C1 segment of cervical spinal cord (tissue), 14 donors: ENCODE data around the gene FNIP1.
"Not testable (repeated sequence)": the region's sequence is repeated elsewhere in the genome, so short reads cannot be mapped to it uniquely, and the experiment has no call there.

Source experiments
- DNase-seq, 14 donors: peaks; one replicate each; lab custom pipeline; 2025; lab: John Stamatoyannopoulos, UW

Gene FNIP1

DNA sequence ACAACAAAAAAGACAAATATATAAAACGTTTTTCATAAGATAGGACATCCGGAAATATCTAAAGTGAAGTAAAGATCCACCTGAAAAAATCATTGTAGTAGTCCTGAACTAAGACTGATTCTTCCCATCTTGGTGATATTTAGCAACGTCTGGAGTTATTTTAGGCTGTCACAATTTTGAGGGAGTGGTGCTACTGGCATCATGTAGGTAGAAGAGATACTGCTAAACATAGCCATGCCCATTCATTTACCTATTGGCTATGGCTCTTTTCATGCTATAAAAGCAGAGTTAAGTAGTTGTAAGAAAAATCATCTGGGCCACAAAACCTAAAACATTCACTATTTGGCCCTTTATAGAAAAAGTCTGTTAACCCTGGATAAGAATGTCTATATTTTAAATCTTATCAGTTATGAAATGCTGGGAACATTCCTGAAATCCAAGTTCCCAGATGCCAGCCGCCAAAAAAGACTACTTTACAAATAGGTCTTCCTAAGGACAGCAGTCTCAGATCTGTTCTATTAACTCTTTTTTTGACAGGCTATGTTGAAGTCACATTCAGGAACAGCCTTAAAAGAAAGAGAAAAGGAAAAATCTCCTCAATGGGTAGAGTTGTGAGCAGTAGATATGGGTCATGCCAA lies 188.8 kb downstream of the FNIP1 start:
- no peak for DNase-seq

DNA sequence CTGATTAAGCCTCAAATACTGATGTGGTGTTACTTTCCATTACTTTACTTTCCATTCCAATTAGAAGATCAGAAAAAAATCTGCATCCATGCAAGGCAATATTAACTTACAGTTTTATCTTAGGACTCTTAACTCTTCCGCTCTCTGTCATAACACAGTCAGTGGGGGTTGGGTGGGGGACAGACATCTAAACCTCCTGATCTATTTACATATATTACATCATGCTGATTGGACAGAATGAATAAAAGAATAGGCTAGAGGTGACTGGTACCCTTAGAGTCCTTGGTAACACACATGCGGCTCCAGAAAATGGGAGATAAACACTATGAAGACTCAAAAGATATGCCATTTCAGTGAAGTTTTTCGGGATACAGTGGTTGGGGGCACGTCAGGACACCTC lies 189.4 kb downstream of the FNIP1 start:
- DNase-seq, result no peak

DNA sequence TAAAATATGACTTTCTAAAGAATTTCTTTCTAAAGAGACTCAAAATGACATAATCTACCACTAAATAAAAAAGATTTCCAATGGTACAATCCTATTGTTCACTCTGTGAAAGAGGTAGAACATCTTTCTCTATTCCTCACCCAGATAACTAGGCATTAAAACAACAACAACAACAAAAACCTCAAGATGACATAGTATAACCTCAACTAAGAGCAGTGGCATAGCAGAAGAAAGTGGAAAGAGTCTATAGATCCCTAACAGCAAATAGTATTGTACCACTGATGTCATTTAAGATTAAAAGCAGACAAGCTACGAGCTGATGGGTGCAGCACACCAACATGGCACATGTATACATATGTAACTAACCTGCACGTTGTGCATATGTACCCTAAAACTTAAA lies 191.7 kb downstream of the FNIP1 start:
- DNase-seq, result no peak

DNA sequence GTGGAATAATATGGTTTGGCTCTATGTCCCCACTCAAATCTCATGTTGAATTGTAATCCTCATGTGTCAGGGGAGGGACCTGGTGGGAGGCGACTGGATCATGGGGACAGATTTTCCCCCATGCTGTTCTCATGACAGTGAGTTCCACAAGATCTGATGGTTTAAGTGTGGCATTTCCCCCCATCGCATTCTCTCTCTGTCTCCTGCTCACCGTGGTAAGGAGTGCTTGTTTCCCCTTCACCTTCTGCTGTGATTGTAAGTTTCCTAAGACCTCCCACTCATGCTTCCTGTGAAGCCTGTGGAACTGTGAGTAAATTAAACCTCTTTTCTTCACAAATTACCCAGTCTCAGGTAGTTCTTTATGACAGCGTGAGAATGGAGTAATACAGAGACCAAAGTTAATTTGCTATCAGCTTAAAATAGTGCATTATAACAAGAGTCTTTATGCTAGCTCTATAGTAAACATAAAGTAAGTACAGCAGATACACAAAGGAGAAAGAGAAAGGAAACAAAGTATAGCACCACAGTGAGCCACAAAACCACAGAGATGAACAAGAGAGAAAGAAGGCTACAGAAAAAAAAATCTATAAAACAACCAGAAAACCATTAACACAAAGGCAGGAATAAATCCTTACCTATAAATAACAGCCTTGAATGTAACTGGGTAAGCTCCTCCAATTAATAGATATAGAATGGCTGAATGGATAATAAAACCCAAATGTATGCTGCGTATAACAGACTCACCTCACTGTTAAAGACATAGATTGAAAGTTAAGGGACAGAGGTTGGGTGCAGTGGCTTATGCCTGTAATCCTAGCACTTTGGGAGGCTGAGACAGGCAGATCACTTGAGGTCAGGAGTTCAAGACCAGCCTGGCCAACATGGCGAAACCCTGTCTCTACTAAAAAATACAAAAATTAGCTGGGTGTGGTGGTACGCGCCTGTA lies 201.5 kb downstream of the FNIP1 start:
- no peak for DNase-seq

DNA sequence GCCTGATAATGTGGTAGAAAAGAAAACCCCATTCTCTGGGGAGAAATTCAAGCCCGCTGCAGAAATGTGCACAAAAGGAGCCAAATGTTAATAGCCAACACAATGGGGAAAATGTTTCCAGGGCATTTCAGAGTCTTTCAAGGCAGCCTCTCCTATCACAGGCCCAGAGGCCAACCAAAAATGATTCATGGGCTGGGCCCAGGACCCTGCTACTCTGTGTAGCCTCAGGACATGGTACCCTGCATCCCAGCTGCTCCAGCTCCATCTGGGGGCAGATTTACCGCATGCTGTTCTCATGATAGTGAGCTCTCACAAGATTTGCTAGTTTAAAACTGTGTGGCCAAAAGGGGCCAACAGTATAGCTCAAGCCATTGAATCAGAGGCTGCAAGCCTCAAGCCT lies 202.9 kb downstream of the FNIP1 start:
- DNase-seq, result no peak

DNA sequence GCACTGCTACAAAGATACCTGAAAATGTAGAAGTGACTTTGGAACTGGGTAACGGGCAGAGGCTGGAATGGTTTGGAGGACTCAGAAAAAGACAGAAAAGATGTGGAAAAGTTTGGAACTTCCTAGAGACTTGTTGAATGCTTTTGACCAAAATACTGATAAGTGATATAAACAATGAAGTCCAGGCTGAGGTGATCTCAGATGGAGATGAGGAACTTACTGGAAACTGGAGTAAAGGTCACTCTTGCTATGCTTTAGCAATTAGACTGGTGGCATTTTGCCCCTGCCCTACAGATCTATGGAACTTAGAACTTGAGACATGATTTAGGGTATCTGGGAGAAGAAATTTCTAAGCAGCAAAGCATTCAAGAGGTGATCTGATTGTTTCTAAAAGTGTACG lies 203.4 kb downstream of the FNIP1 start:
- not testable (repeated sequence) for DNase-seq
